Measurements from ENCODE around the gene AVPR2. TPM values are rescaled to one million over a fixed set of nuclear protein-coding genes. Genes with fewer than 3 reads are reported as not detected.

AVPR2 gene
- total and polyA plus RNA-seq, 9 of the 15 experiments (the other 6 are each of a cell fraction or from before 2014, with no cell fraction given) = not detected

DNA sequence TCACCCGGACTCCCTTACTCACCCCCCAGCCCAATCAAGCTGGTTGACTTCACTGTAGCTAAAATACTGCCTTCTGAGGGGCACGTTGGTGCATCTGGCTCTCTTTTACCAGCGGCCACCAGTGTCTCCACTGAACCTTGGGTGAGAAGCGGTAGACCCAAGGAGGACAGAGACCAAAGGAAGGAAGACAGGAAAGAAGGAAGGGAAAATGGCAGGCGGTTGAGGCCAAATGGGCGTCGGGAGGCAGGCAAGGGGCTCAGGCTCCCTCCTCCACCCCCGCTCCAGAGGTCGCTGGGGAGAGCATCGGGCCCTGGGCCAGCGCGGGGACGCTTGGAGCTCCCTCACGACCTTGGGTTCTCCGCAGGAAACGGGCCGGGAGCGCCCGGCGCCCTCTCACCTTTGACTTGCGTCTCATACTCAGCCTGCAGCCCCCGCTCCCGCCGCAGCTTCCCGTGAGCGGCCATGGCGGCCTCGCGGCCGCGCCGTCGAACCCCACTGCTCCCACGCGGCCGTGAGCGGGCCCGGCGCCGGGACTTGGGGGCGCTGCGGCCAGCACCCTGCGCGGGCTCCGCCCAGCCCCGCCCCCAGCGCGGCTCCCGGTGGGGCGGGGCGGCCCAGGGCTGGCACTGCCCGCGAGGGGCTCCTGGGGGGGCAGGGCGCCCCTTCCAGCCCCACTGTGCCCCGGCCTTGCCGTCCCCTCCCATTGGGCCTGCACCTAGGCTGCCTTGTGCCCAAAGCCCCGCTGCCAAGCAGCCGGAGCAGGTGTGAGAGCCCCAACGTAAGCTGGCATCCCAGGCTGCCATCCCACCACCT is 21.5 kb downstream of the AVPR2 start, which contains the start of gene ARHGAP4 (continued):
- TF ChIP-seq PURB (CRISPR knock-in tag; IDR thresholded peaks at IDR 0.05; ENCODE audit: low read depth) (no peak), ZKSCAN3 (CRISPR knock-in tag; IDR thresholded peaks at IDR 0.05) (no peak), CHD1 (IDR thresholded peaks at IDR 0.05; ENCODE audit: low read length) (no peak), HMG20A (CRISPR knock-in tag; conservative IDR thresholded peaks at IDR 0.05) (no peak), ZNF347 (CRISPR knock-in tag; IDR thresholded peaks at IDR 0.05; ENCODE audit: low read depth) (no peak), BRCA1 (IDR thresholded peaks at IDR 0.05) (no peak), BRCA1 (CRISPR knock-in tag; IDR thresholded peaks at IDR 0.05) (no peak), ZNF436 (CRISPR knock-in tag; IDR thresholded peaks at IDR 0.05) (no peak), THRB (CRISPR knock-in tag; conservative IDR thresholded peaks at IDR 0.05) (peak; percentile 88; the same call in 1 of the 2 replicates), OTX1 (CRISPR knock-in tag; IDR thresholded peaks at IDR 0.05) (peak; percentile 76; the same call in 1 of the 2 replicates), MTA1 (IDR thresholded peaks at IDR 0.05; ENCODE audit: borderline replicate concordance) (no peak), SMC3 (conservative IDR thresholded peaks at IDR 0.05; ENCODE audit: insufficient read depth, low read depth, low read length) (no peak), YY1 (IDR thresholded peaks at IDR 0.05; ENCODE audit: borderline replicate concordance in 1 of 3, control insufficient read depth in 1 of 3, extremely low read depth in 1 of 3, insufficient read depth in 3 of 3, insufficient read length in 1 of 3, insufficient replicate concordance in 2 of 3, low read depth in 1 of 3, low read length in 2 of 3) (peak in 2 of 3 experiments; percentile 76 to 87), ETS1 (conservative IDR thresholded peaks at IDR 0.05; ENCODE audit: control insufficient read depth, low read depth, low read length) (peak; percentile 73), ZNF589 (CRISPR knock-in tag; IDR thresholded peaks at IDR 0.05; ENCODE audit: low read depth) (no peak), KAT2B (IDR thresholded peaks at IDR 0.05; ENCODE audit: low read depth, low read length) (no peak), EWSR1 (IDR thresholded peaks at IDR 0.05; ENCODE audit: borderline replicate concordance, low read depth, partially characterized antibody) (no peak), POLR3G (IDR thresholded peaks at IDR 0.05; ENCODE audit: extremely low read depth, insufficient read length, insufficient replicate concordance) (no peak), PRMT5 (CRISPR knock-in tag; IDR thresholded peaks at IDR 0.05) (no peak)
- TF ChIP-seq, protein P1, sequence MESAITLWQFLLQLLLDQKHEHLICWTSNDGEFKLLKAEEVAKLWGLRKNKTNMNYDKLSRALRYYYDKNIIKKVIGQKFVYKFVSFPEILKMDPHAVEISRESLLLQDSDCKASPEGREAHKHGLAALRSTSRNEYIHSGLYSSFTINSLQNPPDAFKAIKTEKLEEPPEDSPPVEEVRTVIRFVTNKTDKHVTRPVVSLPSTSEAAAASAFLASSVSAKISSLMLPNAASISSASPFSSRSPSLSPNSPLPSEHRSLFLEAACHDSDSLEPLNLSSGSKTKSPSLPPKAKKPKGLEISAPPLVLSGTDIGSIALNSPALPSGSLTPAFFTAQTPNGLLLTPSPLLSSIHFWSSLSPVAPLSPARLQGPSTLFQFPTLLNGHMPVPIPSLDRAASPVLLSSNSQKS (CRISPR knock-in tag; IDR thresholded peaks at IDR 0.05) = no peak
- TF ChIP-seq, protein P2, sequence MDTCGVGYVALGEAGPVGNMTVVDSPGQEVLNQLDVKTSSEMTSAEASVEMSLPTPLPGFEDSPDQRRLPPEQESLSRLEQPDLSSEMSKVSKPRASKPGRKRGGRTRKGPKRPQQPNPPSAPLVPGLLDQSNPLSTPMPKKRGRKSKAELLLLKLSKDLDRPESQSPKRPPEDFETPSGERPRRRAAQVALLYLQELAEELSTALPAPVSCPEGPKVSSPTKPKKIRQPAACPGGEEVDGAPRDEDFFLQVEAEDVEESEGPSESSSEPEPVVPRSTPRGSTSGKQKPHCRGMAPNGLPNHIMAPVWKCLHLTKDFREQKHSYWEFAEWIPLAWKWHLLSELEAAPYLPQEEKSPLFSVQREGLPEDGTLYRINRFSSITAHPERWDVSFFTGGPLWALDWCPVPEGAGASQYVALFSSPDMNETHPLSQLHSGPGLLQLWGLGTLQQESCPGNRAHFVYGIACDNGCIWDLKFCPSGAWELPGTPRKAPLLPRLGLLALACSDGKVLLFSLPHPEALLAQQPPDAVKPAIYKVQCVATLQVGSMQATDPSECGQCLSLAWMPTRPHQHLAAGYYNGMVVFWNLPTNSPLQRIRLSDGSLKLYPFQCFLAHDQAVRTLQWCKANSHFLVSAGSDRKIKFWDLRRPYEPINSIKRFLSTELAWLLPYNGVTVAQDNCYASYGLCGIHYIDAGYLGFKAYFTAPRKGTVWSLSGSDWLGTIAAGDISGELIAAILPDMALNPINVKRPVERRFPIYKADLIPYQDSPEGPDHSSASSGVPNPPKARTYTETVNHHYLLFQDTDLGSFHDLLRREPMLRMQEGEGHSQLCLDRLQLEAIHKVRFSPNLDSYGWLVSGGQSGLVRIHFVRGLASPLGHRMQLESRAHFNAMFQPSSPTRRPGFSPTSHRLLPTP (IDR thresholded peaks at IDR 0.05; ENCODE audit: borderline replicate concordance, extremely low read depth, insufficient read length) = no peak

Measured in K562 (cell line).